A673 (cell line): ENCODE results near the gene FBXL13.

Experiments
- EZH2 ChIP-seq: fragments of 200-600 bp; sonication (generic); IDR thresholded peaks from 2 replicates; pipeline ENCODE4 v1.6.1; 2017; ENCODE audit warnings: borderline replicate concordance, low read depth, mild to moderate bottlenecking, mixed read lengths, antibody characterized with exemption, low read length; ENCODE audit not compliant: poor library complexity, severe bottlenecking
- TF ChIP-seq, protein P1 (sequence below): fragments of 300-800, 200-600 bp; sonication (generic); conservative IDR thresholded peaks from 2 replicates; pipeline ENCODE4 v1.5.1; 2017; ENCODE audit warnings: low read depth, mild to moderate bottlenecking, antibody characterized with exemption, low read length, moderate library complexity, mixed read lengths

DNA sequence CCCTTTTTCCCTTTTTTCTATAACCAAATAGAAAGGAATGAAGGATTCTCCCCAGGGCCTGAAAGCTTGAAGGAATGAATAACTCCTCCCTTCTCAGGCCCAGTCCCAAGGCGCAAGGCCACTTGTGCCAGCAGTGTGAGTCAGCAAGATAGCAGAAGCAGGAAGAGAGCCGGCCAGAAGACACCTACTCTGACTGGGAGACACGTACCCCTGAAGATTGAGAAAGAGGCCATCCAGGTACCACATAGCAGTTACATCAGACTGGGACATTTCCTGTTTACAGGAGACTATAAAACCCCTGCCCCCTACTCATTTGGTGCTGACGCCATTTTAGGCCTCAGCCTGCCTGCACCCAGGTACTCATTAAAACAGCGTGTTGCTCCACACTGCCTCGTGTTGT lies 96.3 kb downstream of the FBXL13 start:
- TF ChIP-seq, protein P1, sequence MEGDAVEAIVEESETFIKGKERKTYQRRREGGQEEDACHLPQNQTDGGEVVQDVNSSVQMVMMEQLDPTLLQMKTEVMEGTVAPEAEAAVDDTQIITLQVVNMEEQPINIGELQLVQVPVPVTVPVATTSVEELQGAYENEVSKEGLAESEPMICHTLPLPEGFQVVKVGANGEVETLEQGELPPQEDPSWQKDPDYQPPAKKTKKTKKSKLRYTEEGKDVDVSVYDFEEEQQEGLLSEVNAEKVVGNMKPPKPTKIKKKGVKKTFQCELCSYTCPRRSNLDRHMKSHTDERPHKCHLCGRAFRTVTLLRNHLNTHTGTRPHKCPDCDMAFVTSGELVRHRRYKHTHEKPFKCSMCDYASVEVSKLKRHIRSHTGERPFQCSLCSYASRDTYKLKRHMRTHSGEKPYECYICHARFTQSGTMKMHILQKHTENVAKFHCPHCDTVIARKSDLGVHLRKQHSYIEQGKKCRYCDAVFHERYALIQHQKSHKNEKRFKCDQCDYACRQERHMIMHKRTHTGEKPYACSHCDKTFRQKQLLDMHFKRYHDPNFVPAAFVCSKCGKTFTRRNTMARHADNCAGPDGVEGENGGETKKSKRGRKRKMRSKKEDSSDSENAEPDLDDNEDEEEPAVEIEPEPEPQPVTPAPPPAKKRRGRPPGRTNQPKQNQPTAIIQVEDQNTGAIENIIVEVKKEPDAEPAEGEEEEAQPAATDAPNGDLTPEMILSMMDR, result no peak
- no peak for TF ChIP-seq EZH2
